ENCODE measurements around the gene CCDC89.
"Not testable (repeated sequence)": the region's sequence is repeated elsewhere in the genome, so short reads cannot be mapped to it uniquely, and the experiment has no call there.

Gene CCDC89

GRCh38 chr11:85694385-85694980 lies 8.5 kb upstream of the CCDC89 start:
- peak; percentile 36 for DNase-seq (ENCODE audit: low spot score)

DNA sequence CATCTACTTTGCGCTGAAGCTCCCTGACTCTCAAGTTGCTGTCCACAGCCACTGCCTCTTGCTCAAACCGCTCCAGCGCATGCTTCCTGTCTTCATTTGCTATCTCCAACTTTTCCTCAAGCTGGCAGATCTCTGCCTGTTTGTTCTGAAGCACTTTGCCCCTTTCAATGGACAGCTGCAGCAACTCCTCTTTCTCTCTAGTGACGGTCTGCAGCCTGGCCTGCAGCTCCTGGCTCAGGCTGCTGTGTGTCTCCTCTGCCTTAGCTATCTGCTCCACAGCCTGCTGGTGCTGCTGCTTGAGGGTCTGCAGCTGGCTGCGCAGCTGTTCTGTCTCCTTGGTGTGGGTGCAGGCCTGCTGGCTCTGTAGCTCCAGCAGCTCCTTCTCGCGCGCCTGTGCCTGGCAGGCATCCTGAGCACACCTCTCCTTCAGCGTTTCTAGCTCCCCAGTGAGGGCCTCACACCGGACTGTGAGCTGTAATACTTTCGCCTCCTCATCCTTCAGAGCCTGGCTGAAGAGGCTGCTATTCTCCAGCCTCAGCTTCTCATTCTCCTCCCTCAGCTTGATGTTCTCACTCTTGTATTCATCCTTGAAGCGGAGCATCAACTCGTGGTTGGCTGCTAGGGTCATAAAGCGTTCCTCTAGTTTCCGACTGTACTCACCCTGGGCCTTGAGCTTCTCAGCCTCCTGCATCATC lies 723 bp downstream of the CCDC89 start:
- DNase-seq (ENCODE audit: low spot score) = no peak

- peak; percentile 51 for DNase-seq (ENCODE audit: low spot score)
These were observed 3.4 kb downstream of the CCDC89 start for GRCh38 chr11:85682330-85683305.

DNA sequence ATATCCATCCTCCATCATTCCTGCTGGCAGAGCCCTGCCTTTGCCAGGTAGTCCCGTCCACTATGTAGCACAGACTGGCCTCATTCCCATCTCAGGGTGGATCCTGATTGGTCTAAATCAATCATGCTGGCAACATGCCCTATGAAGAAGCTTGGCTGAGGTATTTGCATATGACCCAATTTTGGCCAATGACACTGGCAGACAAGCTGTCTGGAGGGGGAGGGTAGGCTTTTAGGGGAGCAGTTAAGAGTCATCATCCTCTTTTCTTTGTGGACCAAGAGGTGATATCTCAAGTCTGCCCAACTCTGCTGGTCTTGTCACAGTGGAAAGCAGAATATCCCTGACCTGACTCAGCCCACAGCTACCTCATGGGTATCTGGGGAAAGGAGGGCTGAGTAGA lies 5.1 kb downstream of the CCDC89 start:
- DNase-seq (ENCODE audit: low spot score) = no peak

DNA sequence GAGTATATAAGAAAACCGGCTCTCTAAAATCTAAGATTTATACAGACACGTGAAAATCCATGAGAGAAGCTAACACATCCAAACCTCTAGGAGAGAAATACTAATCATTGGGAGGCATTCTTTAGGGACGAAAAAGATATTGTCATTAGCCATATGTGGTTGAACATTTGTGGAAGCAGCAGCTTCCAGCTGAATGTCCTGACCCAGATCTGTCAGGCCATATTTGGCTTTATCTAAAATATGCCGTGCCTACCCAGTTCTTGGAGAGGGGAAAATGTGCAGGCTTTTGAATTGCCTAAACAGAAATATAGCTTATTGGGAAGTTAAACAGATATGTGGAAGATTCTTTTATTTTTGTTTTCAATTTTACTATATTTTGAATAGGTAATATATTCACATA lies 6.4 kb downstream of the CCDC89 start:
- DNase-seq (ENCODE audit: low spot score) = no peak

GRCh38 chr11:85673393-85673792 lies 12.6 kb downstream of the CCDC89 start:
- no peak for DNase-seq (ENCODE audit: low spot score)

DNA sequence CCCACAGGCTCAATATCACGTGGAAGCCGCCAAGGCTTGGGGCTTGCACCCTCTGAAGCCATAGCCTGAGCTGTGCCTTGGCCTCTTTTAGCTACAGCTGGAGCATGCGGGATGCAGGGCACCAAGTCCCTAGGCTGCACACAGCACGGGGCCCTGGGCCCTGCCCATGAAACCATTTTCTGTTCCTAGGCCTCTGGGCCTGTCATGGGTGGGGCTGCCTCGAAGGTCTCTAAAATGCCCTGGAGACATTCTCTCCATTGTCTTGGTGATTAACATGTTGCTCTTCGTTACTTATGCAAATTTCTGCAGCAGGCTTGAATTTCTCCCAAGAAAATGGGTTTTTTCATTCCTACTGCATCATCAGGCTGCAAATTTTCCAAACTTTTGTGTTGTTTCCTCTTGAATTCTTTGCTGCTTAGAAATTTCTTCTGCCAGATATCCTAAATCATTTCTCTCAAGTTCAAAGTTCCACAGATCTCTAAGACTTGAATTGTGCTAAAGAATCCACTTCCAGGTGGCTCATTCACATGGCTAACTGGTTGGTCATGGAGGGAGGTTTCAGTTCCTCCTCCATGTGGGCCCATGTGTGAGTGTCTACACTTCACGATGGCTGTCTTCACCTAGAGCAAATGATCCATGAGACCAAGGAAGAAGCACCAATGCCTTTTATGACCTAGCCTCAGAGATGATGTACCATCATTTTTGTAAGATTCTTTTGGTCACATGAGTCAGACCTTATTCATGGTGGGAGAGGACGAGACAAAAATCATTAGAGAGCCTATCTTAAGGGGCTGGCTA lies 13.7 kb downstream of the CCDC89 start:
- no peak for DNase-seq (ENCODE audit: low spot score)

GRCh38 chr11:85670949-85671663 lies 14.9 kb downstream of the CCDC89 start:
- DNase-seq (ENCODE audit: low spot score) = not testable (repeated sequence)

- no peak for DNase-seq (ENCODE audit: low spot score)
These were observed 17.8 kb downstream of the CCDC89 start for GRCh38 chr11:85668157-85668556.

DNA sequence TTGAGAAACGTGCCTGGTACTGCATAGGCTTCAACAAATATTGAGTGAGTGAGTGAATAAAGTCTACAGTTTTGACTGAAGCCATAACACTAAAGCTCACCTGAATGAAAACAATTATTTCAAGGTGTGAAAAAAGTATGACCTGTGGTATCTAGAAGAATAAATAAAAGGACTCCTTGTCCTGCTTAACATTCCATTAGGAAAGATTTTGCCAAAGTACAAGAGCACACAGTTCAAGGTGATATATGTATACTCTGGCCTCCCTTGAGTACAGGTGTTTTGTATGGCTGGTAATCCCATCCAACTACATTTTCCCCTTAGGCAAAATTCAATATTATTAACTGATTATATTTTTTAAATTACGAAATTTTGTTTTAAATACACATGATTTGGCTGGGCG lies 19.3 kb downstream of the CCDC89 start:
- no peak for DNase-seq (ENCODE audit: low spot score)

DNA sequence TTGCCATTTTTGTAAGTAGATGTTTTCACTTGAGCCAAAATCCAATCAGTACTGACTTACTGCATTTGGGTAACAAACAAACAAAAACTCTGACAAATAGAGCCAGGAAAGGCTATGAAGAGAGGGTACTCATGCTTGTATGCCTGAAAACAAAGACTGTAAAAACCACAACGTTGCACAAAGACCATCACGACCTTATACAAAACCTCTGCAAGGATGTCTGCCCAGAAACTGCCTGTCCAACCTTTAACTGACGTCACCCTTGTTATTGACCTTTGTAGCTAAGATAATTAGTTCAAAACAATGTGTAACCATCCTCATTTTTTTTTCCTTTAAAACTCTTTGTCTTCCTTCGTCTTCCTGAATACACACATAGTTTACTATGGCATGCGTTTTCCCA lies 20.3 kb downstream of the CCDC89 start:
- DNase-seq (ENCODE audit: low spot score) = no peak

DNA sequence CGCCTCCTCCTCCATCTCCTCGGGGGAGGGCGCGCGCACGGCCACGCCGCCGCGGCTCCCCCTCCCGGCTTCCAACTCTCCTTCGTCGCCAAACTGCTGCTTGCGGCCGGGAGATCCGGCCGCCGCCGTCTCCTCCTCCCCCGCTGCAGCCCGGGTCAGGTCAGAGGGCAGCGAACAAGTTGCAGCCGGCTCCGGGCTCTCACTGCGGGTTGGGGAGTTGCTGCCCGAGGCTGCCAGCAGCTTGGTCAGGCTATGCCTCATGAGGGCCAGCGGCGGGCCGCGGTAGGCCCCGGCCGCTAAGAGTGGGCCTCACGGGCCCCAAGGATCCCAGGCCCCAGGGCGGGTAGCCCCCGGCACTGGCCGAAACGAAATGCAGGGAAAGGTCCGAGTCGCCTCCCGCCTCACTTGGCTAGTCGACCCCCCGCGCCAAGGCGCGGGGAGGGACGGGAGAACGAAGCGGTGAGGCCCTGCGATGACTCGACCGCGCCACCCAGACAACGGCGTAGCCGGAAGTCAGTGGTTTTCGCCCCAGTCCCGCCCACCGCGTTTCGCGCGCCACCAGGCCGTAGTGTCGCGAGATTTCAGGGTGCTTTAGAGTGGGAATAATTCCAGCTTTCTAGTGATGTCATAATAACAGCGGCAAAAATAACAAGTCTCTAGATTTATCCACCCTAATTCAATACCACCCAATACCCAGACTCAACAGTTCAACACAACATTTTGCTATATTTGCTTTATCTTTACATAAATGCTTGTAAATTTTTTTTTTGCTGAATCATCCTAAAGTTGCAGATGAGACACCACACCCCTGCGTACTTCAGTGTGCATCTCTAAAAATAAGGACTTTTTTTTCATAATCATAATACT lies 21.1 kb downstream of the CCDC89 start, which contains the start of gene CREBZF:
Gene CREBZF (minus strand): TSS at position 515 of the 867 bp plus-strand sequence. CDS start 254 bp downstream, at position 261.
- peak; percentile 92 for DNase-seq (ENCODE audit: low spot score)

DNA sequence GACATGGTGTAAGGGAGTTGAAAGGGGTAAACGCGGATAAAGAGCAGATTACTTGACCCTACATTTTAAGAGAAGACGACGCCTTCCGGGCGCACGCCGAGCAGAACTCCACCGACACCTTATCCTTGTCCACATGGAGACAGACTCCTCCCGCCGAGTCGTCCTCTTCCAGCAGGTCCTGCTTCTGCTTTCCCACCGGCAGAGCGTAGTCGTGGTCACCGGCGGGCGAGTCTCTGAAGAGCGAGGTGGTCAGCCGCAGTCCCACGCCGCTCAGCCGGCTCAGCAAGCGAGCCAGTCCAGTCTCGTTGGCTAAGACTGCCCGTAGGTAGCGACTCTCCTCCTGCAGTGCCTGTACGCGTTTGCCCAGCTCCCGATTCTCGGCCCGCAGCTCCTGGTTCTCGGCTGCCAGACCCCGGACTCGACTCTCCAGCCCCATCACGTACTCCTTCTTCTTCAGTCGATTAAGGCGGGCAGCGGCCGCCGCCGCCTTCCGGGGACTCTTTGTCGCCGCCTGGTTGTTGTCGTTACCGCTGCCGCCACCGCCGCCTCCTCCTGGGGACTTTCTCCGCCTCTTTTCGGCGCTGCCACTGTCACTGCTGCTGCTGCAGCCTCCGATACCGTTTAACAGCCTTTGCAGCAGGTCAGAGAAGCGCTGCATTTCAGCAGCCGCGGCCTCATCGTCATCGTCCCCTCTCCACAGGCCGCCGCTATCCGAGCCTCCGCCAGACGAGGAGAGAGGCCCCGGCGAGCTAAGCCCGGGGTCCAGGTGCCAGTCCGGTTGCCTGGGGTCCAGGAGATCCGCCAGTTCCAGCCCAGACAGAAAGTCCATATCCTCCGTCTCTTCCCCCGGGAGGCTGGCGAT lies 22.0 kb downstream of the CCDC89 start:
- peak; percentile 86 for DNase-seq (ENCODE audit: low spot score)

- DNase-seq (ENCODE audit: low spot score) = peak; percentile 5
These were observed 22.8 kb downstream of the CCDC89 start for GRCh38 chr11:85663080-85663752.

- DNase-seq (ENCODE audit: low spot score) = no peak
These were observed 23.9 kb downstream of the CCDC89 start for GRCh38 chr11:85661972-85662664.

DNA sequence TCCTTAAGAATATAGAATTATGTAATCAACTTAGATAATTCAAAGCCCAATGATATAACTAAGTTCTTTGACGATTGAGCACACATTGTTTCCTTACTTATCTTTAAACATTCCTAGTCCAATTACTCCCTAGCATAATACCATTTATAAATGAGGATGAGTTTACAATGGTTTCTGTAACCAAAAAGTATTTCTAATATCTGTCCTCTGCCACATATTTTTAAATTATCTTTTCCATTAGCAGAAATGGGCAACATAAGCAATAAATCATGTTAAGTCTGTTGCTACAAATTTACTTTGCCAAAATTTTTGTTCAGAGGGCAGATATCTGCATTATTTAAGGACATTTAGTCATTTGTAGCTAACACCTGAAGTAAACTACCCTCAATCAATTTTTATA lies 27.8 kb downstream of the CCDC89 start:
- no peak for DNase-seq (ENCODE audit: low spot score)

DNA sequence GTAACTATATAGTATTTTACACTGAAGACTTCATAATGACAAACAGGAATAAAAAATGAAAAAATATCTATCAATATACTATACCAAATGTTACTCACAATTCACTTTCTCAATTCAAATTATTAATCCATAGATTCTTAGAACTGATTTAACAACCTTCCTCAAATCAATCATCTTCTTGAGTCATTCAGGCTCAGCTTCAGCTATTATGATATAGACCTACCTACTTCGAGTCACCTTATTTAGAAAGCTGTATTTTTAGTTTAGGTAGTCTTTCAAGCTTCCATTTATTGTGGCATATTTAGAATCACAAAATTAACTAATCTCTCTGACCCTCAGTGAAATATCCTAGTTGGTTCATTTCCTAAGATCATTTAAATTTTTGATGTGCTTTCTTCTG lies 29.2 kb downstream of the CCDC89 start:
- no peak for DNase-seq (ENCODE audit: low spot score)

GRCh38 chr11:85654343-85654742 lies 31.7 kb downstream of the CCDC89 start:
- DNase-seq (ENCODE audit: low spot score) = not testable (repeated sequence)
